Right lobe of liver (tissue), 6 donors: ENCODE data around the gene HTR3A. TPM values are rescaled to one million over a fixed set of nuclear protein-coding genes. Genes with fewer than 3 reads are reported as not detected.

Experiments used
- ATAC-seq, 4 donors: fragments of 200-7000 bp; cut with Tn5 transposase; one replicate each; pipeline ENCODE4 v1.9.1; 2020; ENCODE audit warnings: mild to moderate bottlenecking in 4 of 4, moderate library complexity in 4 of 4
- DNase-seq, 3 donors: peaks; one replicate each; pipeline ENCODE4 v3.0.0-alpha.2; 2020
- H3K27ac ChIP-seq, 3 donors: fragments of 200-600 bp; one replicate each; pipeline ENCODE4 v1.8.0; 2022
- H3K27me3 ChIP-seq, 2 donors: fragments of 200-600 bp; one replicate each; pipeline ENCODE4 v1.8.0; 2022
- H3K36me3 ChIP-seq, 4 donors: fragments of 200-600 bp; sonication (generic) in 1 of 4; one replicate each; pipeline versions ENCODE4 v1.5.1 to v1.8.0; 2017 to 2022; ENCODE audit warnings: control low read depth in 1 of 4
- H3K4me1 ChIP-seq, 4 donors: fragments of 200-600 bp; sonication (generic) in 1 of 4; one replicate each; pipeline versions ENCODE4 v1.5.1 to v1.8.0; 2017 to 2022; ENCODE audit warnings: control low read depth in 1 of 4
- H3K4me3 ChIP-seq, 3 donors: fragments of 200-600 bp; one replicate each; pipeline ENCODE4 v1.8.0; 2022
- H3K9me3 ChIP-seq, 4 donors: fragments of 200-600 bp; sonication (generic) in 1 of 4; one replicate each; pipeline versions ENCODE4 v1.5.1 to v1.8.0; 2017 to 2022; ENCODE audit warnings: control low read depth in 1 of 4
- POLR2A ChIP-seq: fragments of 450-650 bp; IDR thresholded peaks from one replicate; pipeline ENCODE4 v1.6.1; 2017; ENCODE audit warnings: antibody characterized with exemption, mild to moderate bottlenecking
- WGBS: methylation state at CpG from one replicate; pipeline ENCODE4 v1.1.6; 2018; ENCODE audit warnings: low coverage, low lambda C conversion rate; ENCODE audit not compliant: insufficient coverage; ENCODE audit errors: missing lambda C conversion rate; 5-methylcytosine and 5-hydroxymethylcytosine counted together
- intact Hi-C, 2 donors: fragments of 100-400 bp; cut with DNase I; formaldehyde crosslinking; loops; one replicate each; pipeline versions ENCODE4 v1.11.2 to v1.14.1; 2022
- total RNA-seq, 6 experiments: library from RNA; depleted of rRNA in 2 of 6; stranded (reverse); fragments of >200 nt in 2 of 6; fragmentation: NEBNext Ultra II Directional in 3 of 6; extraction: Animal tissue kit (Norgen Biotek cat#: 25700) in 3 of 6; gene quantifications; one replicate each; pipeline versions ENCODE4 v1.1.0 to v1.2.4, GENCODE V29; 2016 to 2023
- TF ChIP-seq, protein P1 (sequence below), 4 donors: fragments of 200-600 bp in 3 of 4; fragments of 450-650 bp in 1 of 4; IDR thresholded peaks; one replicate each; pipeline versions ENCODE4 v1.5.1 to v1.8.0; 2016 to 2022; ENCODE audit warnings: antibody characterized with exemption in 4 of 4, mild to moderate bottlenecking in 2 of 4
- donor health status: DM: no; HTN: yes; CAD: no.
- donor health status: DM: no; HTN: no; CAD: no.
- donor health status: DM: no; HTN: no; CAD: no.
- donor health status: DM: no; HTN: yes; CAD: no.
- donor health status: DM: no; HTN: yes; CAD: no.

The HTR3A gene
- total RNA-seq, 6 experiments from 2014 or later, result 0.18 to 0.25 TPM; not detected in 4

DNA sequence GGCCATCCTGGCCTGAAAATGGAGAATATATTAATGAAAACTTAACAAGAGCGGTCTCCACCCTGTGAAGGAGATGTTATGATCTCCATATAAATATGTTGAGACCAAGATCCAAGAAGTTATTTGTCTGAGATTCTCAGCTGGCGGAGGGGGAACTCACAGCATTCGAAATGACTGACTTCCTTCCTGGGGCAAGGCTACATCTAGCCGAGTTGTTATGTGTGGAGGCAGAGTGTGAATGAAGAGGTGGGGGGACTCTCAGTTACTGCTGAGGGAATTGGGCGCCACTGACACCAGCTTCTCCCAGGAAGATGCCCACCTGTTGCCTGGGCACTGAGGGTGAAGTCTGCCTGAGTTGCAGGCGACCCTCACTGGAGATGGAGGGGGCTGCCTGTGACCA is 5.9 kb downstream of the HTR3A start:
- Histone ChIP-seq H3K9me3 (no peaks in the 10 kb centered on the region), H3K4me1 (no peaks in the 10 kb centered on the region), H3K27ac (no peak overlapping the region), H3K36me3 (no peaks in the 10 kb centered on the region), H3K4me3 (no peak overlapping the region), H3K27me3 (no peaks in the 10 kb centered on the region)
- intact Hi-C loops, result no loop called here
- TF ChIP-seq POLR2A, result no peak
- TF ChIP-seq, protein P1, sequence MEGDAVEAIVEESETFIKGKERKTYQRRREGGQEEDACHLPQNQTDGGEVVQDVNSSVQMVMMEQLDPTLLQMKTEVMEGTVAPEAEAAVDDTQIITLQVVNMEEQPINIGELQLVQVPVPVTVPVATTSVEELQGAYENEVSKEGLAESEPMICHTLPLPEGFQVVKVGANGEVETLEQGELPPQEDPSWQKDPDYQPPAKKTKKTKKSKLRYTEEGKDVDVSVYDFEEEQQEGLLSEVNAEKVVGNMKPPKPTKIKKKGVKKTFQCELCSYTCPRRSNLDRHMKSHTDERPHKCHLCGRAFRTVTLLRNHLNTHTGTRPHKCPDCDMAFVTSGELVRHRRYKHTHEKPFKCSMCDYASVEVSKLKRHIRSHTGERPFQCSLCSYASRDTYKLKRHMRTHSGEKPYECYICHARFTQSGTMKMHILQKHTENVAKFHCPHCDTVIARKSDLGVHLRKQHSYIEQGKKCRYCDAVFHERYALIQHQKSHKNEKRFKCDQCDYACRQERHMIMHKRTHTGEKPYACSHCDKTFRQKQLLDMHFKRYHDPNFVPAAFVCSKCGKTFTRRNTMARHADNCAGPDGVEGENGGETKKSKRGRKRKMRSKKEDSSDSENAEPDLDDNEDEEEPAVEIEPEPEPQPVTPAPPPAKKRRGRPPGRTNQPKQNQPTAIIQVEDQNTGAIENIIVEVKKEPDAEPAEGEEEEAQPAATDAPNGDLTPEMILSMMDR (IDR thresholded peaks at IDR 0.05), result no peak
- ATAC-seq (no peak), DNase-seq (no peak)
- 60% methylated on average over 4 of the region's 6 CpGs for WGBS

DNA sequence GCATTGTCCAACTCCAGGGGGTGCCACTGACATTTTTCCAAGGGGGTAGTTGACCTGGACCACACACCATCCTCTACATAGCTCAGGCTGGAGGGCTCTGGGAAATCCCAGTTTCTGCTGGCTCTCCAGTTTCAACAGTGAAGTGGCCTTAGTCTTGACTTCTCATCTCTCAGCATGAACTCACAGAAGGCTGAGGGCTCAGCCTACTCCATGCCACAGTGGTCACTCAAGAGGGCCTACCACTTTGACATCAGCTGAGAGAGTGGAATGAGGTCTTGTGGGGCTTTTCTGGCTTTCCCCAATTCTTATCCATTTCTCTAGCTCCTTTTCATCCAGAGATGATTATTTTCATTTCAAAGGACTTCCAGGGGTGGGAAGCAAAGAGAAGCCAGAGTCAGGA is 7.4 kb downstream of the HTR3A start:
- intact Hi-C loops, result no loop called here
- Histone ChIP-seq H3K4me3 (no peak overlapping the region), H3K36me3 (no peaks in the 10 kb centered on the region), H3K27ac (no peak overlapping the region), H3K9me3 (no peaks in the 10 kb centered on the region), H3K27me3 (no peaks in the 10 kb centered on the region), H3K4me1 (no peaks in the 10 kb centered on the region)
- ATAC-seq (no peak), DNase-seq (no peak)
- no peak for TF ChIP-seq POLR2A
- TF ChIP-seq, protein P1 (IDR thresholded peaks at IDR 0.05), result no peak

DNA sequence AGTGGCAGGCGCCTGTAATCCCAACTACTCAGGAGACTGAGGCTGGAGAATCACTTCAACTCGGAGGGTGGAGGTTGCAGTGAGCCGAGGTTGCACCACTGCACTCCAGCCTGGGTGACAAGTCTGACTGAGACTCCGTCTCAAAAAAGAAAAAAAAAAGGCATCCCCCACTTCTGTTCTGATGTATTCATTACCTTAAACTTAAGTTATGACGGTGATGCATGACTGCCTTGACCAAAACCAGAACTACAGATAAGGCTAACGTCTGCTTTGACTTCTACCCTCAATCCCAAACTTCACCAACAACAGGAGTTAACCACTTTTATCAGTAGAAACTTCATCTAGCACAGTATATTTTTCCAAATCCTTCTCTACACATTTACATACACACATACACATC is 9.9 kb downstream of the HTR3A start:
- Histone ChIP-seq H3K4me3 (no peak overlapping the region), H3K27me3 (no peaks in the 10 kb centered on the region), H3K36me3 (no peaks in the 10 kb centered on the region), H3K9me3 (no peaks in the 10 kb centered on the region), H3K4me1 (no peaks in the 10 kb centered on the region), H3K27ac (no peak overlapping the region)
- ATAC-seq, result no peak
- DNase-seq, result no peak
- intact Hi-C loops, result no loop called here
- 42% methylated on average over 2 of the region's 6 CpGs for WGBS
- TF ChIP-seq, protein P1 (IDR thresholded peaks at IDR 0.05), result no peak
- TF ChIP-seq POLR2A, result no peak

DNA sequence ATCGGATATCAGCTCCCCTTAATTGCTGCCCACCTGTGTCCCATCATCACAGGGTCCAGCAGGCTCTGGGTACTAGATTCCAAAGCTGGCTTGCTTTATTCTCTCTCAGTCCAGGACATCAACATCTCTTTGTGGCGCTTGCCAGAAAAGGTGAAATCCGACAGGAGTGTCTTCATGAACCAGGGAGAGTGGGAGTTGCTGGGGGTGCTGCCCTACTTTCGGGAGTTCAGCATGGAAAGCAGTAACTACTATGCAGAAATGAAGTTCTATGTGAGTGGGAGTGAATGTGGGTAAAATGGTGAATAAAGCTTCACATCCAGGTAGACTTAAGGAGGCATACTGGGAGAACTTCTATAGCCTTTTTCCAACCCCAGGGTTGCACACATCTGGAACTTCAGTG is 11.0 kb downstream of the HTR3A start:
- Histone ChIP-seq H3K4me3 (no peak overlapping the region), H3K9me3 (no peaks in the 10 kb centered on the region), H3K36me3 (no peaks in the 10 kb centered on the region), H3K4me1 (peaks cover 0 to 4% (median 0%) of the 10 kb centered on the region in 4 donors), H3K27me3 (no peaks in the 10 kb centered on the region), H3K27ac (no peak overlapping the region)
- ATAC-seq, result no peak
- no peak for DNase-seq
- WGBS, result 53% methylated on average over 3 of the region's 4 CpGs
- intact Hi-C loops, result no loop called here
- TF ChIP-seq POLR2A, result no peak
- TF ChIP-seq, protein P1 (IDR thresholded peaks at IDR 0.05), result no peak
